Activated naive CD4-positive, alpha-beta T cell treated with anti-CD3 and anti-CD28 coated beads, Interleukin-2, amount 50 U/mL, for 16 hours (primary cell): ENCODE results near the gene BNC2.

Source experiments
- DNase-seq: peaks from one replicate; pipeline ENCODE4 v3.0.0-alpha.2; 2020

Gene BNC2

DNA sequence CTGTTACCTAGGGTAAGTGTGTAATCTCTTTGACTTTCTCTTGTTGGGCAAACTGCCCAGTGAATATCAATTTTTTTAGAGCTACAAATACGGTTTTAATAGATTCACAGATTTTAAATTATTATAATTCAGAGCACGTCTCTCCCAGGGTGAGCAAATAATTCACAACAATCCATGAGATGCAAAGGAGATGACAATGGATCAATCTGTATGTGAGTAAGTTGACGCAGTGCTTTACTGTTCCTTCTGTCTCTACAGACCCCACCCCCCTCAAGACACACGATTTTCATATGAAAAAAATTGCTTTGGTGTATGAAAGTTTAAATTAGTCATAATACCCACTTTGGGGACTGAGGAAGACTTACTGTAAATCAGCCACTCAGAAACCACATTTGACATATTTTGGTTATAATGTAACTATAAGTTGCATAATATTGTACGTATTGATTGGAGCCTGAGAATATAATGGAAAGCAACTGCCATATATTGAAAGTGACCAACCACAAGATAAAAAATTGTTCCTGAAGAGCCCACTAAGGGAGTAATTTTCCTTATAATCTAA is 201.7 kb downstream of the BNC2 start:
- no peak for DNase-seq

DNA sequence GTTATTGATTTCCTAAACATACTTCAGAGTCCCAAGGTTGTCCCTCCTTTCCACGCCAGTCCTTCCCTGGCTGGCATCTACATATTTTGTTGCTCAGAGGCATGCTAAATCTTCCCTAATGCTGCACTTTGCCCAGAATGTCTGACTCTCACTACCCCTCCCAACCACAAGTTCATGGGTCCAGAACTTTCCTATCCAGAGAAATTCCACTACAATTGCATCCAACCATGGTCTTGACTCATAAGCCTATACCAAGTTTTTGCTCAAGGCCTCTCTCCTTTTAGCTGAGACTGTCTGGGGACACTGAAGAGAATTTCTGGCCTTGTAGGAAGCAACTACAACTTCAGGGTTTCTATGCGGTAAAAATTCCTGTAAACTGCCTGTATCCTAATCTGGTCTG is 206.3 kb downstream of the BNC2 start:
- no peak for DNase-seq

DNA sequence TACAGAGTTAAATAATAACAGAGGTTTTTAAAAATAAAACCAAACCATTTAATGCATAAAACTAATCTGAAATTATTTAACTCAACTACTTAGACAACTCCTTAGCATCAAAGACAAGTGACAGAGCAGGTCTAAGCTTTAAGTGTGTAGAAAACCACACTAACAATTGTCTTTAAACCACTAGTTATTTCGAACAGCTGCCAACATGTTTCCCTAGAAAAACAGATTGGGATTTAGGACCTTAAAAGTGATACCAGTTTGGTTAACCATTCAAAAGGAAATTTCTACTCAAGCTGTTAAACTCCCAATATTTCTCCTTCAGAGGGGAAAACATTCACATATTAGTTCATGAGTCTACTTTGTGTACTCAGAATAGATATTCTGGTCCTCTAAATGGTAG is 208.7 kb downstream of the BNC2 start:
- no peak for DNase-seq

DNA sequence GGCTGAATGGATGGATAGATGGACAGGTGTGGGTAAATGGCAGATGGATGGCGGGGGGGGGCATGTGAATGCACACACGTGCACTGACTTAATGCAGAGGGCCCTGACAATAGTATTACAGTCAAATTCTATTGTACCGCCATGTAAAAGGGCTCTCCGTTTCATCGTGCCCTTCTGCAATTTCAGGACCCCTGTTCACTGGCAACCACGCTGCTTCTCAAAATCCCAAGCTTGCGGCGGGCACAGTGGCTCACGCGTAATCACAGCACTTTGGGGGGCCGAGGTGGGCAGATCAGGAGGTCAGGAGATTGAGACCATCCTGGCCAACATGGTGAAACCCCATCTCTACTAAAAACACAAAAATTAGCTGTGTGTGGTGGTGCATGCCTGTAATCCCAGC is 211.4 kb downstream of the BNC2 start:
- DNase-seq, result no peak

DNA sequence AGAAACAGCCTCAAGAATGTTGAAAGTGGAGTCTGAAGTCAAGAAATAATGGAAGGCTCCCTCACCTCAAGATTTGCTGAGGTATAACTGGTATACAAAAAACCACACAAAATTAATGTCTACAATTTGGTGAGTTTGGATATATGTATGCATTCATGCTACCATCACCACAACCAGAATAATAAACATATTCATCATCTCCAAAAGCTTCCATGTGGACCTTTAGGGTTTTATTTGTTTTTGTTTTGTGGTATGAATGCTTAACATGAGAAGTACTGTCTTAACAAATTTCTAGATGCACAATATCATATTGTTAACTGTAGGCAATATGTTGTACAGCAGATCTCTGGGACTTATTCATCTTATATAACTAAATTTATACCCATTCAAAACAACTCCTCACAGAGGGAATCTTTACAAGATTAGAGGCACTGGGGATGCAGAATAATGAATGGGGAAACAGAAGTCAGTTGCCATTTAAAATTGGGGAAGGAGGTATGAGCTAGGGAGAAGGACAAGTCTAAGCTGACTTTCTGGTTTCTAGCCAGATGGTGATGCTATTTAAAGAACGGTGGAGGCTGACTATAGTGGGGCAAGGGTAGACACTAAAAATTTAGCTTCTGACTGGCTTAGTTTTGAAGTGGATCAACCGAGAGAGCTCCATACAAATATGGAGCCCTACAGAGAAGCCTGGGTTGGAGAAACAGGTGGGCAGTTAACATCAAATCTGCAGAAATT is 213.9 kb downstream of the BNC2 start:
- no peak for DNase-seq

DNA sequence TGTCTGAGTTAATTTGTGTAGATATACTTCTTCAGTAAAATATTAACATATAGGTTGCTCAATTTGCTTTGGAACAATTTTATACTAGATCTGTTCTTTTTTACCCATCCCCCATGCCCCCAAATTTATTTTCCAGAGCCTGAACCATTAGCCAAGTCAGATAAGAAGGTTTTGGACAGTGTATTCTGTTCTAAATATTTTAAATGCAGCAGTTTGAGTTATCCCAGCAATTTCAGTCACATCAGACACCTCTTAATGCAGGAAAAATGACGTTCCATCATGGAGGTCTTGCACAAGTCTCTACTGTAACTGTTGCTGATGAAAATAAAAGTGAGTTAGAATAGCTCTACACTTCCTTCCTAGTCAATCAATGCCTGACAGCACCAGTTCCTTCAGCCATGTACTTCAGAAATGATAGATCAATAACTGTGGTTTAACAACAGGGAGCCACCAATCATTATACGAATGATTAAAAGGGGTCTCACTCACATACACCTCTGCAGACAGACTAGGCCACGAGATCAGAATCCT is 215.8 kb downstream of the BNC2 start:
- no peak for DNase-seq

DNA sequence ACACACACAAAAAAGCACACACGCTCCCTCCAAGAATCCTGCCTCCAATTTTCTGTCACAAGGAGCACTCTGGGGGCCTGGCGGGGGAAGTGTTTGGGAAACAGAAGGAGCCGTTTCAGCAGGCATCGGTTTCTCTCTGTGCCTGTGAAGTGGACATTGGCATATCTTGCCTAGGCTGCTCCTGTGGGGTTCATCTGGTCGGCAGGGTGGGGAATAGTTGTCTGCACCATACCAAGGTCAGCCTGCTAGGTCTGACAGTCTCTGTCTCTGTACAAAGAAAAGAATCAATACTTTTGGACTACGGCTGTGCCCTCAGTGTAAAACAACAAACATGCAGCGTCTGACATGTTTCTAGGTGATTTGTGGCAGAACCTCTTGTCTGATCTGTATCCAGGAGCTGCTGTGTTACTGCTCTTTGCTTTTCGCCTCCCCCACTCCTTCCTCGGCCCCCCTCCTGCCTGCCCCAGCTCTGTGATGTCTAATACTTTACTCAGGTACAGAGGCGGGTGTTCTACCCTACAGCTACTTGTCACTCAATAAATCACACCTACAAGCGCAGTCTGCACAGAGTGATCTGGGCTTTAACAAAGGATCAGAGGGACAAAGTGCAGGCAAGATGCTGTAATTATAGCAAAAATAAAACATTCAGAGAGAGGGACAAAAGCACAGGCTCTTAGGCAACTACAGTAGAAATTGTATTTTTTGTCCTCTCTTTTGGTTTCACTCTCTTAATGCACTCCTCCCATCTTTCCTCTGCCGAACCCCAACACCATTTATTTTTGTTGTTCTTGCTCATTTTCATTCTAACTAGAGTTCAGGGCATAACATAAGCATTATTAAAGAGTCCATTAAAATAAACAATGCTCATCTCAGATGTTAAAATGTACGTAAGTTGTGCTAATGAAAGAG is 216.7 kb downstream of the BNC2 start:
- no peak for DNase-seq

DNA sequence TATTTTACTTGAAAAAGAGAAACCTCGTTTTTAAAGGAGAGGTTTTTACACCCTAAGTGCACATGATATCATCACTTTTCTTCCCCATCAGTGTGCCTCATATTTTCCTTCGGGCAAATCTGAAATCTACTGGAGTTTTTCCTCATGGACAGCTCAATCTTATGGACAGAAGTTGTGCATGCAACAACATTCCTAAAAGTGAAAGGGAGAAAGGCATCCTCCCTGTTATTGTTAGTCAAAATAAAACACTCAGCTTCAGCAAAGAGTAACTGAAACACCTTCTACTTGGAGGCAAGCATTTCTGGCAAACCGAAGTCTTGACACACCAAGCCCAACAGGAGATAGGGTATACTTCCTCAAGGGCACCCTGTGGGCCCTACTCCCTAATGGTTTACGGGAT is 217.9 kb downstream of the BNC2 start:
- no peak for DNase-seq

DNA sequence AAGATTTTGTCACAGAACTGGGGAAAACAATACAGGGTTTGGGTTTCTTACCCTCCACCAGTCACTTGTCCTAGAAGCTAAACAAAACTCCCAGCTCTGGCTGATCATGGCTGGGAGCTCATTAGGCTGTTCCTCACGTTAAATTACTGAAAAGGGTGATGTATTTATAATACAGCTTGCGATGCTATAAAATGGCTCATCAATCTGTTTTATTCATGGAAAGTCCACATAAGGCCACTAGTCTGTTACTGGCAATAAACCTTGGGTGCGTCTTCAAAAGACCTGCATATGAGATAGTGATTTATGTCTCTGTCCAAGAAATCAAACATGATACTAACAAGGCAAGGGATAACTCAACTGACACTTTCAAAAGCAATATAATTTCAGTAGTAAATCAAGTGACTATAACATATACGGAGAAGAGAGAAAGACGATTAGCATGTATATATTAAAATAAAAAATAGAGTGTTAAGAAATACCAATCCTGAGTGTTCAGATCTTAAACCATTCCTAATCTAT is 219.0 kb downstream of the BNC2 start:
- no peak for DNase-seq

DNA sequence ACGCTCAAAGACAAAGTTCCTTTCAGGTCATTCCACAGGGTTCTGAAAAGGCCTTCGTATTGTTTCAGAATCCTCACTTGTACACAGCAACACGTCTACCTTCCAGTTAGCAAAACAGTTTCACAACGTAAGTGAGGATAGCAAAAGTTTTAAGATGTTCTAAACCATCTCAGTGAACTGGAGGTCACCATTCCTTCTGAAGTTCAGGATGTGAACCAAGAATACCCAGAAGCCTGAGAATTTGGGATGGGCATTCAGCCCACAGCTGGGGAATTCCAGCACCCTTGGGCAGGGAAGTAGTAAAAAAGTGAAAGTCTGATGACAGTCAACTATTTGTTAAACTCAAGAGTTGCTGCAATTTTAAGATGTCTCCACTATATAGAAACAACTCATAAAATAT is 224.5 kb downstream of the BNC2 start:
- no peak for DNase-seq

DNA sequence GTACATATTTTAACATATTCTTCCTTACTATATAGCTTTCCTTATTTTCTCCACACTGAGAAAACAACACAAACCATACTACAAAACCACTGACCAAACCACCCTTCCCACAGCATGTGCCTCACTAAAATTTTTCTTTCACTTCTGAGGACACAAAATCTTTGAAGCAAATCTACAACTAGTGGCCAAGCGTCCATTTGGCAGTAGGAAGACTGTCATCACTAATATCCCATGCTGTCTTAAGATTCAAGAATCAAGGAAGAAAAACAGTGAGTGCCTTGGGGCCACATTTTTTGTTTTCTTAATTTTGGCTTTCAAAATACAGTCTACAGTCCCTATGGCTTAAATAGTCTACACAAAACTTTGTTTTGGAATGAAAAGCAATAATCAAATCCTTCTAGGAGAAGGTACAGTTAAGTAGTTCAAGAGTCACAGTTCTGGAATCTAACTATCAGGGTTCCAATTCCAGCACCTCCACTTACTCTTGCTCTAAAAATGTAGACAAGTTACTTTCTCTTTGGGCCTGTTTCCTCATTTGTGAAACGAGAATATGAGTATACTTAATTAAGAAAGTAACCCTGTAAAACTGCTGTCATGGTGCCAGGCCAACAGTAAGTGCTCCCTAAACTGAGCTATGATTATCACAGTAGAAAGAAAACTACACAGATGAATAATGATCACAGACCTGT is 227.9 kb downstream of the BNC2 start:
- no peak for DNase-seq

DNA sequence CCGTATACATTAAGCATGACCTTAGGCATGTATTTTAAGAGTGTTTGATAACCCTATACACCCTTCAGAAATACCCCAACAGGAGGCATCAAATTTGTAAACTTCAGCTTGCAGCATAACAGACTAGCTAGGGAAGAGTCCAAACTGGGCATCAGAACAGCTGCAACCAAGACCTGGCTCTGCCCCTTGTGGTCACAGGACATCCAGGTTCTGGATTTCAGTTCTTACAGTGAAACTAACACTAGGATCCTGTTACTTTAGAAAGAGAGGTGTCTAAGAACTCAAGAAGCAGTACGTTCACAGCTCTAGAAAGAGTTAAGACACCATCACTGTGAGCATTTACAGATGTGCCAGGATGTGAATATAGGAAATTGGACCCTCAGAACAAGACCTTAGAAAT is 229.8 kb downstream of the BNC2 start:
- DNase-seq, result no peak

DNA sequence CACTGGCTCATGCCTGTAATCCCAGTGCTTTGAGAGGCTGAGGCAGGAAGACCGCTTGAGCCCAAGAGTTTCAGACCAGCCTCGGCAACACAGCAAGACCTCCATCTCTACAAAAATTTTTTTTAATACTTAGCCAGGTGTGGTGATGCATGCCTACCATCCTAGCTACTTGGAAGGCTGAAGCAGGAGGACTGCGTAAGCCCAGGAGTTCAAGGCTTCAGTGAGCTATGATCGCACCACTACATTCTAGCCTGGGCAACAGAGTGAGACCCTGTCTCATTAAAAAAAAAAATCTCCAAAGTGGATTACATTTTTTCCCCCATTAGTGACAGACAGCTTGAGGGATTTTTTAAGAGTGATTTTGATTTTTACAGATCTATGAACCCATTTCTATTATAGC is 230.8 kb downstream of the BNC2 start:
- no peak for DNase-seq

DNA sequence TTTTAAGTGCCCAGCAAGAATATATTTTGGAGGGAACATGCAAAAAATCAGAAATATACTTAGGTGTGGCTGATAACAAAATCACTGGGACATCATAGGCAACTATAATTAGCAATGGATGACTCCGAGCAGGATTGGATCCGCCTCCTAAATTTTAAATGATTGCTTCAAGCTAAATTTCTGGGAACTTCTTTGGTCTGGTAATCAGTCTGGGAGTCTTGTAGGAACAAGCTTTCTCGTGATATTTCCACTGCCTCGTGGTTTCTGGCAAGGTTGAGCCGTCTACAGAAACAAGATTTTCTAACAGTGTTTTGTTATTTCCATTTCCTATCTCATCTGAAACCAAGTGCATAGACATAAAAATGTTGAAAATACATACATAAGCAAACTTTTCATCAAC is 232.6 kb downstream of the BNC2 start:
- no peak for DNase-seq

DNA sequence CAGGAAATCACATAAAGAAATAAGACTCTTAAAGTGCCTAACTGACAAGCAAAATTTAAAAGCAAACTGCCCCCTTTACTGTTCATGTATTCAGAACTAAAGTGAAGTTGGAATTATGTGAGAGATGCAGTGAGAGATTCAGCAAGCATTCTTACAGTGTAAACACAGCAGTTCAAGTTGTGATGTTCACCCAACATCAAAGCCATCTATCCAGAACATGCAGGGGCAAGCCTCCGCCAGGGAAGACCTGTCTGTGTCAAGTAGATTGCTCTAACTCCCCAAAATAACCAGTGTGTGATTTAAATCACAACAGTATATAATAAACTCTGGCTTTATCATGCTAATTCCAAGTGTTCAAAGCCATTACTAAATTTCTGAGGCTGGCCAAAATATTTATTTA is 233.3 kb downstream of the BNC2 start:
- DNase-seq, result no peak

DNA sequence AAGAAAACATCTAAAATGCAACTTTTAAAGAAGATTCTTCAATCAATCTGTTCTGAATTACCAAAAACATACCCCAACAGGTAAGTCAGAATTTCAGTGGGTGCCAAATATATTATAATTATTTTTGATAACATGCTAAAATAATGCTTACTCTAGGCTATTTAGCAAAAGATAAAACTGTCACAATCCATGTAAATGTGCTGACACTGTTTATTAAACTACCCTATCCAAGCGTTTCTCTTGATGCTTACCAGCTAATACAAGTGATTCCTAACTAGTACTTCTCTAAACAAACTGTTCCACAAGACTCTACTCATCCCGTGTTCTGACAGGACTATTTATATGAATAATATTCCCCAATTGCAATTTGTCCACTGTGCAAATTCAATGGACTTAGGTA is 236.7 kb downstream of the BNC2 start:
- DNase-seq, result no peak

DNA sequence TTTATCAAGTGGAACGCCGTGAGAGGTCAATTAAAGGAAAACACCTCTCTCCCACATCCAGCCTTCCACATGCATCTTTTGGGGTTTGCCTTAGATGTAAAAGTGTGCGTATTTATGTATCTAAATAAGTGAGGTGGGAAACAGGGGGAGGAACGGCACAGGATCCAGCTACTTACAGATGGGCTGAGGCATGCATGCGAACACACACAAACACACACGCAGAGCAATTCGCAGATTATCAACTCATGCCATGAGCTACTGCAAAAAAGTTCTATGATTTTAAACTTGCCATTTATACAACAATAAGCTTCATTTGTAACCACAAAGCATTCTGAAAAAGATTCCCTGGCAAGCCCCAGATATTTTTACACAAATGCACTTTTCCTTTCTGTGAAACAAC is 242.1 kb downstream of the BNC2 start:
- no peak for DNase-seq

DNA sequence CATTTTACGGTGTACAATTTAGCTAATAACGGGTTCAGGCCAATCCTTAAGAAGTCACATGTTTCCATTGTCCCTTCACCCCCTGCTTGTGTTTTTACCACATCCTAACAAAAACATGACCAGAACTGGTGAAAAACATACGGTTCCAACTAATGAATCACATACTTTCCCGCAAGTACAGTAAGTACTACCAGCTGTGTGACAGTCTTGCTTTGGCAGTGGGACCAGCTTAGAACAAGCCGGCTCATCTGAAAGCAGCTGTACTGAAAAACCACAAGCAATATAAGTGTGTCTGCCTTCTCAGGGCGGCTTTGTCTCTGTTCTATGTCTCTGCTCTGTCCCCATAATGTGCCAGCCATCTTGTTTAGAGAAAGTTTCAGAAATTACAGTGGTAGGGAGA is 242.5 kb downstream of the BNC2 start:
- DNase-seq, result no peak

DNA sequence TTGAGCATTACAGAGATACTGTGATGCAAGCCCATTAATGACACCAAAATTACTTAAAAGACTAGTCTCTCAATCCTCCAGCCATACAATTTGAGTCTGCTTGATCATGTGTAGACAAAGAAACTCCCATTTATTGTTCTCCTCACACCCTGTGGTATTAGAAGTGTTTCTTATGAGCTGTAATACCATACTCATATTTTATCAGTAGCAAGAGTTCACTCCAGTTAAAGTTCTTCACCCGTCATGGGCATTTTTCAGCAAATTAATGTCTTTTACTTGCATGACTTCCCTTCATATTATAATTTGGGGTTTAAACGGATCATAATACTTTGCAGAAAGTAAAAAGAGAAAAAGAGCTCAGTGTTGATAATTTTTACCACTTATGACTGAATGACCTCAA is 242.9 kb downstream of the BNC2 start:
- no peak for DNase-seq

DNA sequence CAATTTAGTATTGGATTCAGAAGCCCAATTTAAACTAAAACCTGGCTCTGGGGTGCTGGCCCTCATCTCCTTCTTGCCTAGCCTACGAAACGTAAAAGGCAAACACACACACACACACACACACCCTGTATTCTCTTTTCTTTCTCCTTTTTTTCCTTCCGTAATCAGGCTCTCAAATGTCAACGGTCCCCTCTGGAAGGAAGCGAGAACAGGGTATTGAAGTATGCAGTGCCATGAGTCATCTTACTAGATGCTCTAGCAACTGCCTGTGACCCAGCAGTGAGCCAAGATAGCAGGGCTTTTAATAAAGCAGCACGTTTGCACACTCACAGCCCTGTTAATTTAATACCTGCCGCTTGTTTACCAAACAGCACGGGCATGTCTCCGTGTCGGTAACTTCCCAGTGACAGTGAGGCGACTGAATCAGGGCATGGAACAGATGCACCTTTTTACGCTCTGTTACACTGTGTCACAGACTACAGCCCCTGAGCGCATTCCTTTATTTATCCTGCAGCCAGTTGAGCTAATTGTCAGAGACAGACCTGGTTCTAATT is 243.8 kb downstream of the BNC2 start:
- DNase-seq, result no peak

DNA sequence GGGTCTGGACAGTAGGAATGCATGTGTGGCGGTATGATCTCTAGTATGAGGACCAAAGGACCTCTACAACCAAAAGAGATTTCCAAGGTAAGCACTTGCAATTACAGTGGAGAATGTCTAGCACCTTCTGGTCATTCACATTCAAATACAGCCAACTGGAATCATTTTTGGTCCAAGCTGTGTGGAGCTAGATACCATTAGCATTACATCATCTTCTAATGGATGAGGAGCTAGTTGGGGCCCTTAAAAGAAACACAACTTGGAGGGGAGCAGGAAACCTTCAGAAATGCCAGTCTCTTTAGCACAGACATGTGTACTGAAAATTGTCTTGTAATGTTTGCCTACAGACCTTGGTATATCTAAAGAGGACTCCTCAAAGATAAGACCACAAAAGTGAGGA is 244.7 kb downstream of the BNC2 start:
- DNase-seq, result no peak

DNA sequence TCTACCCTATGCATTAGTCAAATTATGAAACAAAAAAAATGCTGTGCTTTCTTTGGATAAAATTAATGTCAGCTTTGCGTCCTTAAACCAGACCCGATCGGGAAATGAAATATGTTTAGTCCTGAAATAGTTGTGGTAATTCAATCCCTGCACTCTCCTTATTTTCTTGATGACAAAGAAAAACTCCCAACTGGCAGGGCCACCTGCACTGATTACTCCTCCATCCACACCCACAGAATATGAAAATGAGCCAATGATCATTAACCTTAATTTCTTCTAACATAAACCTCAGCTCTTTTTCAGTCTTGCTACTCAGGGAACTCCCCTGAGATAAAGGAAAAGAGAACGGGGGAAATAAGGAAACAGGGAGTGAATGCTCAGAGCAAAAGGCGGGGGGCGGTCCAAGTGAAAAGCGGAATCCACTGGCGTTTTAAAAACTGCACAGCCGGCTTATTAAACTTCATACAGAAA is 245.3 kb downstream of the BNC2 start:
- DNase-seq, result no peak

DNA sequence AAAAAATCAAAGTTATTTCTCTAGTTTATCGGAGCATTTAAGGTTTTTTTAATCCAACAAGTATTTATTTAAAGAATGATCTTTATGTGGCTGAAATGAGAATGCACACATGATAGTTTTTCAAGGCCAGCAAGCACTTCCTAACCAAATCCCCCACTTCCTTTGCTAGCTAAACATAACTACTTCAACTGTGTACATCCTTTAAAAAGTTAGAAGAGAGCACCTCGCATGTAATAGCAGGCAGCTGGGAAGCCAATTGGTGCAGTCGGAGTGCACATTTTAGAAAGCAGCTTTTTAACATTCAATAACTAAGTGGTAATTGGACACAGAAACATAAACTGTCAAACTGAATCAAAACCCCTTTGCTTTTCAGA is 245.7 kb downstream of the BNC2 start:
- DNase-seq, result no peak
